GM18519 (cell line): ENCODE results near the gene SCYGR8.

Experiments used
- ATAC-seq: cut with Tn5 transposase; IDR thresholded peaks from one replicate; pipeline ENCODE4 v1.9.1; 2021; ENCODE audit warnings: mild to moderate bottlenecking, moderate library complexity; ENCODE audit not compliant: unreplicated experiment, low FRiP score

The SCYGR8 gene

DNA sequence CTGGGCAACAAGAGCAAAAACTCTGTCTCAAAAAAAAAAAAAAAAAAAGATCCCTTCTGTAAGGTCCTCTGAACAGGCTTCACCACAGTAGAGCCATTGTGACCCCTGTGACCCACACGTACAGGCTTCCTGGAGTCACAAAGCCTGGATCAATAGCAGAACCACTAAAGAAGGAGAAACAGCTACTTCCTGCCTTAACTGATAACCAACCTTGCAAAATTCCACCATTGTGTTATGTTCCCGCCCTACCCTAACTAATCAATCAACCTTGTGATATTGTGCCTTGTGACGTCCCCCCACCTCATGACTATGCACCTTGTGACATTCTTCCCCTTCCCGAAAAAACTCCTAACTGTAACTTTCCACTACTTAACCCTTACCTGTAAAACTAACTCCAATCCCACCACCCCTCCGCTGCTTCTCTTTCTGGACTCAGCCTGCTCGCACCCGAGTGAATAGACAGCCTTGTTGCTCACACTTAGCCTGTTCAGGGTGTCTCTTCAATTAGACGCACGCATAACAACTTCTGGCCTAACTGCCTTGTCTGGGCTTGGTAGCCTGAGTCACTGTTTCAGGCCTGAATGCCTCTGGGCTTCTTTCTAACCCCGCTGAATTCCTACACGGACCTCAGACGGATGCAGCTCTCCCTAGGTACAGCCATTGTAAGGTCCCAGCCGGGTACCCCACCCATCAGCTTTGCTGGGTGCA, 13.9 kb downstream of the SCYGR8 start:
- ATAC-seq: no peak

DNA sequence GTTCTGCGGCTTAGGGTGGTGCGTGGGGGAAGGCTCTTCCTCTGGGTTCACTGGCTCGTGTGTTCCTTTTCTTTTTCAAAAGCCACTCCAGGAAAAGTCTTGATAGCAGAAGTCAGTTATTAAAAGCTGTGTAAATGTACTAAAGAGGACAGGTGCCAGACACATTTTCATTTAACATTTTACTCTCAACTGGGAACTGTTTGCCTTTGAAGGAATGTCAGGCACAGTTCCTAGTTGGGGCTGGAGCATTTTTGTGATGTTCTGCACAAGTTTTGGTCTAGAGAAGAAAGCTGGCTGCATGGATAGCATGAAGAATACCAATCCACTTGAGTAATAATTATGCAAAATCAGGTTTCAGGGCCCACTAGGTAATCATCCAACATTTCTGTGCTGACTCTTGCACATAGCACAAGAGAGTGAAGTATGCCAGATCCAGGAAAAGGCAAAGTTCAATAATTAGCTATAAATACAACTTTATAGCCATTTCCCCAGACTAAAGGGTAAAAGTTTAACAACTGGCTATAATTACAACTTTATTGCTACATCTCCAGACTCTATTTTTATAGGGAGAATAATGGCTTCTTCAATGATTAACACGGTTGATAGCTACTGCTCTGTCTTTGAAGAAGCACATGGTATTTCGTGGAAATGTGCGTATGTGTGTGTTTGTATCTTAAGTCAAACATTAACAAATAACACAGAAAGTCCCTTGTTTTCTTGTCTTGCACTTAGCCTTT, 16.2 kb downstream of the SCYGR8 start:
- no peak for ATAC-seq

DNA sequence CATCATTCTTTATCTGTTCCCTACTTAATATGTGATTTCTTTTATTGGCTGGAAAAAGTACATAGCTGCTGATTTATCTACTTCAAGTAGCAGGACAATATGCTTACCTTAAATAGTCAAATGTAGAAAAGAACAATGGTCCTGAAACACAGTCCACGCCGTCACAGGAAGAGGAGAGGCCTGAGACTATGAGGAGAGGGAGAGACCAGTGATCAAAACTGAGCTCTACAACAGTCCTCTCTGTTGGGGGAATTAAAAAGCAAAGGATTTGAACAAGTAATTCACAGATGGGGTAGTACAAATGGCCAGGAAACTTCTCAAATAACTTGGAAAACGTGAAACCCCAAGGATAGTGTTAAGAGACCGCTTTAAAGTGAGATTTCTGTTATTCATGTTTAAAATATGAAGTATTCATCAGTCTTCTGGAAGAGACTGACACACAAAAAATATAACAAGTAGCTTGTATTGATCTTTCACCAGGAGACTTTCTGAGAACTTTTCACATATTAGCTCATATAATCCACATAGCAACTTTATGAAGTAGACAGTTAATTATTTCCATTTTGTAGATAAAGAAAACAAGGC, 20.2 kb downstream of the SCYGR8 start:
- peak; percentile 9 for ATAC-seq

DNA sequence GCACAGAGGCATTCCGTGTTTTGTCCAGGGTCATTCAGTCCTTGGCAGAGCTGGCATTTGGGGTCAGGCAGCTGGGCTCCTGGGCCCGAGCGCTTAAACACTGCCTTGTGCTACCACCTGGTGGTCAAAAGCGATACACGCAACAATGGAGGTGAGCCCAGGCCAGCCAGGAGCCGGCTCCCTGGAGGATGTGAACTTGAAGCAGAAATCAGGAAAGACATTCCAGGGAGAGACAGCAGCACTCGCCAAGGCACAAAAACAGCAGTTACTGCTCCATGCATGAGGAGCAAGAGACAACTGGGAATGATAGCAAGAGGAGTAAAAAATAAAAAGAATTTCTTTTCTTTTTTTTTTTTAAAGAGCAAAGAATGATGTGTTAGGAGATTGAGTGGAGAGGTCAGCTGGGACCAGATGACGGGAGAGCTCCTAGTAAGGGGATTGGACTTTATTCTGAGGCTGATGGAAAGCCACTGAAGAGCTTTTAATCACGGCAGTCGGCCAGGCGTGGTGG, 20.7 kb downstream of the SCYGR8 start:
- peak; percentile 95 for ATAC-seq

DNA sequence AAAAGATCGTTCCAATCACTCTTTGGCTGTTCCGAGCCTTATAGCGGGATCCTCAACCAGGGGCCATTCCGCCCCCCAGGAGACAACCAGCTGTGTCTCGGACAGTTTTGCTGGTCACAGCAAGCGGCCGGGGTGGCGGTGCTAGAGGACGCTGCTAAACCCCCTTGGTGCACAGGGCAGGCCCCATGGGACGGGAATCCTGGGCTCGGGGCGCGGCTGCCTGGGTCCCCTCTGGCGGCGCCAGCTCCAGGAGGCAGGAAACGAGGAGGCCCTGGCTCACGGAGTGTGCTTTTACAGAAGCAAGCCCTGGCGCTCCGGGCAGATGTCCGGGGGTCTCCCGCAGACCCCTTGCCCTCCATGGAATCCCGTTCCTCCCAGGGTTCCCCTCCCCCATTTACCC, 22.1 kb downstream of the SCYGR8 start:
- ATAC-seq: no peak

DNA sequence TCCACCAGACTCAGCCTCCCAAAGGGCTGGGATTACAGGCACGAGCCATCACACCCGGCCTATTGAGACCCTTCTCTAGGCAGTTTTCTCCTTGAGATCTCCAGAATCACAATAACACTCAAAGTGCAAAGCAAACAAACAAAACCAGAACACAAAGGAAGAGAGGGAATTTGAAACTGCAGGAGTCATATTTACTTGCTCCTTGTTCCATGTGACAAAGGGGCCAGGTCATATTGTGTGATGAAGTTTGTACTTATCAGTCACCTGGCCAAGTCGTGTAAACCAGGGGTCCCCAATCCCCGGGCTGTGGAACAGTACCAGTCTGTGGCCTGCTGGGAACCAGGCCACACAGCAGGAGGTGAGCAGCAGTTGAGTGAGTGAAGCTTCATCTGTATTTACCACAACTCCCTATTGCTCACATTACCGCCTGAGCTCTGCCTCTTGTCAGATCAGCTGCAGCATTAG, 26.5 kb downstream of the SCYGR8 start:
- ATAC-seq: no peak

DNA sequence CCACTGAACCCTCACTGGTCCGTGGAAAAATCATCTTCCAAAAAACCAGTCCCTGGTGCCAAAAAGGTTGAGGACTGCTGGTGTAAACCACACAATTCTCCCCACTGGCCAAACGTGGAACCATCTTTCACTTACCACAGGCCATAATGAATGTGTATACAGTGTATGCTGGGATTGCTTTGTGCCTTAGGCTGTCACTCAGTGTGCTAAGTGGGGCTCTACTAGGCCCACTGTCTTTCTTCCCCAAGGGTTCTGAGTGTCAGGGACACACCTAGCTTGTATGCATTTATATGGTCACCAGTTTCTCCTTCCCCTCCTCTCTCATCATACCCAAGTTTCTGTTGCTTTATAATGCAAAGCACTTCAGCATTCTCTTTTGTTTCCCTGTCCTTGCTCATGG, 27.2 kb downstream of the SCYGR8 start:
- no peak for ATAC-seq

DNA sequence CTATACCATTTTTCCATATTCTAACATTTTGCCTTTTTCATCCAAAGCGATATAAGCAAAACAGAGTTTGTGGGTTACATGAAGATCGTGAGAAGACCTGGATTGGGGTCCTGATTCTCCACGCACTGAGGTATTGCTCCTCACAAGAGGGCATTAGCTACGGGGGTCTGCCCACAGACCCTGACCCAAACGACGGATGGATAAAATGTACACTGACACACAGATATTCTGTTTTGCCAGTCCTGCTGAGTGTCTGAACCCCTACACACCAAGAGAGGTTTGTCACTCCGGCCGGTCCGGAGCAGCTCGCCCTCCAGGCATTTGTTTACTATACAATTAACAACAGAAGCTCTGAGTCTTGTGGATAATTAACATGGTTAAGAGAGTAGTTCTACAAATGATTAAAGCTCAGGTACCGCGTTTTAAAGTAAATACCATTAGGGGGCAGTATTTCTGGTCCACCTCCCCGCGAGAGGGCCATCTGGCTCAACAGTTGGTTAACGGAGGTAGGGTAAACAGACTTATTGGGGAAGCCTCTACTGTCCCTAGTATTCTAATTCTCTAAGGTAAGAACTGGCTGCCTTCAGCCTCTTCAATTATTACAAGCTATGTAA, 28.4 kb downstream of the SCYGR8 start:
- no peak for ATAC-seq

DNA sequence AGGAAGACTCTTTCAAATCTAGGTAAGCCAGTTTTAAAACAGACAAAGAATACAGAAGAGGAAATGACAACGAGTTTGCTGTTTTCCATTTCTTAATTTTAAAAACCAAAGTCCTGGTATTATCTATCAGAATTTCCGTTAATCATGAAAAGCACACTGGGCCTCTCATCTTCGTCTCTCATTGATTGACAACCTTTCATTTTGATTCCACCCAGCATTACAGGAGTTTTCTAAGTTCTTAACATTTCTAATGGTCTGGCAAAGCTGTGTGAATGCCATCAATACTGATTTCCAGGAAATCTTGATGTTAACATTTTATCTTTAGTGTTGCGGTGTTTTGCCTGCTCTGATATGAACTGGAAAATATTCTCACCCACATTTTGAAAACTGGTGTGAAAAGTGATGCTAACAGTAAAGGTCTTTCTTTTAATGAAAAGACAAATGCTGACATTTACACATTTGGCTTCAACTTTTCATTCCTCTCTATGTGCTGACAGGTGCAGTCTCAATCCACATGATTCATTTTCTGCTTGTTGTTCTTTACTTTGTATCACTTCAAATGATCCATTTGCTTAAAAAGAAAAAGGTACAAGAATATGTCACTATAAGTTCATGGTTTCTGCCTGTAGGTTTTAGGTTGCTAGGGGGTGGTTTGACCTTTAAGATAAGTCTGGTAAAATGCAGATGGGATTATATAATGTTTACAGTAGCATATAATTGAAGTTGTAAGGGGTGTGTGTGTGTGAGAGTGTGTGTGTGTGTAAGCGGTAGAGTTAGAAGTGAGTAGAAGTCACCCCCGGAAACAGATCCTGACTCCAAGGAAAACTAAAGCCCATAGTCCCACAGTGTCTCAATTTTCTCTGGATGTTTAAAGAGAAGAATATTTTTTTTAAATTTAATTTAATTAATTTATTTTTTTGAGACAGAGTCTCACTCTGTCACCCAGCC, 29.5 kb downstream of the SCYGR8 start:
- ATAC-seq: no peak

DNA sequence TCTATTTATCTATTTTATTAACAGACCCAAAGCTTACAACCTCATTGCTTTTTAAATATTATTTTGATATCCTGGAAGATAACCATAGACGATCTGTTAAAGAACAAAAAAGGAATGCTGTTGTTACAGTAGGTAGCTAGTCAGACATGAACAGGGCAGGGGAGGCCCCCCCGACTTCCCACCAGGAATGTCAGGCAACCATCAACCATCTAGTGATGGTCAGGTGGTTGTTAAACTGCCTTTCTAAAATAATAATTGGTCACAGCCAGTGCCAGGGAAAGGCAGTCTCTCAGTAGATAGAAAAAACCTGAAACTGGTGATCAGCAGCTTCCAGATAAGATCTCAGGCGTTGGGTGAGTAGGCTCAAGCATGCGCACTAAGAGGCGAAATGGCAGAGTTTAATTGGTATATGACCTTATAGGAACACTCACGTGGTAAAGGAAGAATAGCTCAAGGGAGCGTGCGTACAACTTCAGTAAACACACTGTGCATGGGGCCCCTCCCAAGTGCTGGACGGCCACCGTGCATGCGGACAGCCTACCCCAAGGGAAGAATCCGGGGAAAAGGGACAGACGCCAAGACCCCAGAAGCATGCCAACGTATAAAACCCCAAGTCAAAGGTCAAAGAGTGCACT, 35.4 kb downstream of the SCYGR8 start:
- no peak for ATAC-seq

DNA sequence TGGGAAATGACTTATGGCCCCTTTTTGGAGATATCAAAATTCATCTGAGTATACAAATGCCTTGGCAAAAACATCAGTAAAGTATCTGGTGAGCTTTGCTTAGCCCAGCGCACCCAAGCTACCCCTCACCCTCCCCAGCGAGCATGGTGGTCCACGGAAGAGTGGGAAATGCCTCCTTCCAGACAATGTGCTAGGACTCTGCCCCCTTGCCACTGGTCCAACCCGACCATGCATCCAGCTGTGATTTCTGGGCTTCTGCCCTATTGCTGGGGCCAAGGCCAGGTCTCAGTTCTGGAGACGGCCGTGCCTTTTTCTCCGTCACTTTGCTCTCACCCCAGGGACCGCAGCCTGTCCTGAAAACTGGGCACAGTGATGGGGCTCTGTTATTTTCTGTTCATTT, 36.1 kb downstream of the SCYGR8 start:
- ATAC-seq: no peak

DNA sequence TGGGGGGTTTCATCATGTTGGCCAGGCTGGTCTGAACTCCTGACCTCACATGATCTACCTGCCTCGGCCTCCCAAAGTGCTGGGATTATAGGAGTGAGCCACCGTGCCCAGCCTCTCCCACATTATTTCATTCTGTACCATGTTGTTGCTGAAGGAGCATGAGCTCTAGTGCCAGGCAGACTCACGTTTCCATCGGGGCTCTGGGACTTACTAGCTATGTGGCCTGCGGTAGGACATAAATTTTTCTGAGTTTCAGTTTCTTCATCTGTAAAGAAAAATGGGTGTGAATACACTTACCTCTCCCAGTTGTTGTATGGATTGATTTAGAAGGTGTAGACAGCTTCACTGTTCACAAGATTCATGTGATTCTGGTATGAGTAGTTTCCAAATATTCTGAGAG, 37.1 kb downstream of the SCYGR8 start:
- peak; percentile 0 for ATAC-seq

DNA sequence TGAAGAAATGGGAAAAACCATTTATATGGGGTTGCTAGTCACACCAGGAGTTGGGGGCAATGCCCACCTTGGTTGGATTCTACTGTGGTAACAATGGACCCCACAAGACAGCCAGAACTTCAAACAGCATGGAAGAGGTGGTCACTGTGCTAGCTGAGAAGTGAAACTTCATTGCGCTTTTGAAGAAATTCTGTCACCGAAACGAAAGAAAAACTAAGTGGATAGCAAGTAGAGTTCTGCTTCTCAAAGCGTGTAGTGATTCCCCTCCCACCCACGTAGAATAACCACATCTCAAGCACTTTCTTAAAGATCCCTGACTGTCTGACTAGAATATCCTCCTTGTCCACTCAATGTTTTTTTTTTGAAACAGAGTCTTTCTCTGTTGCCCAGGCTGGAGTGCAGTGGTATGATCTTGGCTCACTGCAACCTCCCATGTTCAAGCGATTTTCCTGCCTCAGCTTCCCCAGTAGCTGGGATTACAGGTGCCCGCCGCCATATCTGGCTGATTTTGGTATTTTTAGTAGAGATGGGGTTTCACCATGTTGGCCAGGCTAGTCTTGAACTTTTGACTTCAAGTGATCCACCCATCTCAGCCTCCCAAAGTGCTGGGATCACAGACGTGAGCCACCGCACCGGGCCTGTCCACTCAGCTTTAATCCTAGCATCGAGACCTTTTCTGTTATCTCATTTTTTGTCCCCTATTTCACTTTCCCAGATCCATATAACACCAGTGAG, 37.9 kb downstream of the SCYGR8 start:
- ATAC-seq: peak; percentile 98

DNA sequence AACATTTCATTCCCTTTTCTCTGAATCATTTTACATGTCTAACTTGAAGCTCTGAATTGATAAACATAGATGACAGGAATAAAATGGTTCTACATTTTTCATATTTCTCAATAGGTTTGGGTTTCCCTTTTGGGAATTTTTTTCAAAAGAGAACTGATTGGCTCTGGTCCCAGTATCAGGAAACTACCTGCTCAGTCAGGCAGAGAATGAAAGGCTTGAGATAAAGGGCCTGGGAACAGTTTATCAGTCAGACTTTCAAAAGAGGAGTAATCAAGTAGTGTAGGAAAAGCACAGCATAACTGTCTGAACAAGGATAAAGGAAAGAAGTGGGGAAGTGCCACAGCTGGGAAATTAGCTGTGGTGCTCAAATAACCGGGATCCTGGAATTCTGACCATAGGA, 39.6 kb downstream of the SCYGR8 start:
- no peak for ATAC-seq

DNA sequence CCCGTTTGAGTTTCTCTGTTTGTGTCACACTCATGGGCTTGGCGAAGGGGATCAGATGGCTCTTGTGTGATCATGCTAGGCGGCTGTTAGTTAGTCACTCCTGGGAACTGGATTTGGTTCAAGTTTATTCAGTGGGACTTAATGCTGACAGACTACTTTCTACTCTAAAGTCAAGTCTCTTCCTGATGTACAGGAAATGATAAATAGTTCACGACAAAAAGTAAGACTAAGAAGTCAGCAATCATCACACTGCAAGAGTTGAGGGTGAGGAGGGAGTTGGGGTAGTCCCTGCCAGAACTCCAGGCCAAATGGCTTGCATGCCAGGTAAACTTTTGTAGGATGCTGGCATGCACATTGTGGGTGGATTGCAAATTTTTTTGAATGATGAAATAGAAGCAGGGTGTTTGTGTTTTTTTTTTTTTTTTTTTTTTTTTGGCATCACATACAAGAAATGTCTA, 42.9 kb downstream of the SCYGR8 start:
- no peak for ATAC-seq

DNA sequence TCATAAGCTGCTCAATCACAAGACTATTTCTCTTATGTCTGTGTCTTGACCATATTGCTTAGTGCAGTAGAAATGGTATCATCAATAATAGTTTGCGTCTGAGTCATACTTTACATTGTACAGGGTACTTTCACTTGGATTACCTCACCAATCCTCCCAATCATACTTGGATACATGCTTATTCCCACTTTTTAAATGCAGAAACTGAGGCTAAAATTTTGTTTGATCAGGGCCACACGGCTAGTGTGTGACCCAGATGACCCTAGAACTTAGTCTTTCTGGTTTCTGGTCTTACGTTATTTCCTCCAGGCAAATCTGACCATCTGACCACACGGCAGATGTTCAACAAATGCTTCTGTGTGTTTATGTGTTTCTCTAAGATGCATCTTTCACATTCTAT, 44.1 kb downstream of the SCYGR8 start:
- no peak for ATAC-seq

DNA sequence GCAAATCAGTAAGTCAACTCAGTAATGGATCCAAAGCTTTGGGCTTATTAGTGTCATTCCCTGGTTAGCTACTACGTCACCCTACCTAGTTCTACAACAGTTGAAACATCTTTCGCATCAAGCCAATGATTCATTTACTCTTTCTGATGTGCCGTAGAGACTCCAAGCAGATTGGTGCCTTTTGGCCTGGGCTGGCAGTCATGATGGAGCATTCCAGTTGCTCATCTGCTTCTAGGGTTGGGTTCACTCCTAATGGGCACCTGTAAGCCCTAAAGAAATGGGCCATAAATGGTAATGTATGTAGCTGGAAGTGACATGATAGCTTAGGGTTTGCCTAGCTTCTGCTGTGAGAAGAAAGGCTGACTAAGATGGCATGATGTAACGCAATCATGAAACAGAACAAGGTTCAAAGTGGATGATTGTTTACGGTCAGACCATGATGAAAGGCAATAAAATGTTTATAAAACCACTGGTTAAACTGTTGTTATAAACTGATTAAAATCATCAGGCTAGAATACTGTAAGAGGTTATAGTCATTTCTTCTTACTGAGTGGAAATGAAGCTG, 47.5 kb downstream of the SCYGR8 start:
- no peak for ATAC-seq
